G401 (cell line): ENCODE measurements around the gene ZSCAN20. TPM values are rescaled to one million over a fixed set of nuclear protein-coding genes. Genes with fewer than 3 reads are reported as not detected.
"Not testable (repeated sequence)": the region's sequence is repeated elsewhere in the genome, so short reads cannot be mapped to it uniquely, and the experiment has no call there.

Experiments used
- DNase-seq: peaks from one replicate; pipeline ENCODE4 v3.0.0-alpha.2; 2015; ENCODE audit warnings: low spot score
- in situ Hi-C: cut with HindIII; loops from 2 replicates; pipeline ENCODE4 v1.10.0; 2016; ENCODE audit warnings: low sequenced_read_pairs, mixed read lengths
- total RNA-seq: library from RNA; depleted of rRNA; stranded (reverse); fragments of >200 nt; shearing (Covaris generic); gene quantifications from 2 replicates; pipeline ENCODE4 v1.2.3, GENCODE V29; 2014

The ZSCAN20 gene
- total RNA-seq, 1 experiment from 2014 or later = 5.8 TPM

DNA sequence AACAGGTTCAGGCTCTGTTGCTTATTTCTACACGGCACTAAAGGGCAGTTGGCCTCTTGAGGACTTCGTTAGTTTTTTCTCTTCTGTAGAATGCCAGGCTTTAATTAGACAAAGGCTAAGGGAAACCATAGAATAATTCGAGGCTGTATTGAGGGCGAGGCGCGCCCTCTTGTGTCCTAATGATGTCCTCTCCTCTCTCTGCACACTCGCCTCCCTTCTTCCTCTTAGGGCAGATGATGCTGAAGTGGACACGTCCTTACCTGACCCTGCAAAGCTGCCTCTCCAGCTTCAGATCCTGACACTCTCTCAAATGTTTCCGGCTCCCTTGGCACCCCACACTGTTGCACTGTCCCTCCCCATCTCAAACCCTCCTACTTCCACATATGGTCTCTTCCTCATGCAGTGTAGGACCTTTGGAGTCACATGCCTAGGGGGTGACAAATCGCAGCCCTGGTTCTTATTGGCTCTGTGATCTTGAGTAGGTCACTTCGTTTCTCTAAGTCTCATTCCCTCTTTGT is 1.9 kb upstream of the ZSCAN20 start:
- in situ Hi-C loops = no loop called here
- peak; percentile 97 for DNase-seq

DNA sequence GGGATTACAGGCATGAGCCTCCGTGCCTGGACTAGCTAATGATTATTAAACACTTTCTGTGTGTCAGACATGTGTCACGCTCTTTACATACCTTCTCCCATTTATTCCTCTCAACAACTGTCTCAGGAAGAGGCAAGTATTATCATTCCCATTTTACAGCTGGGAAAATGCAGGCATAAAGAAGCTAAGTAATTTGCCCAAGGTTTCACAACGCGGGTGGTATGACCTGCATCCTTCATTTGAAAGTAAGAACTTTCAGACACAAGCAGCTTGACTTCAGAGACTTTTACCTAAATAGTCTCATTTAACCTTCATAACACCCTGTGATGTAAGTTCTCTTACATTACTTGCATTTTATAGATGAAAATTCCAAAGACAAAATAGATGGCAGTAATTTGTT is 1.0 kb upstream of the ZSCAN20 start:
- in situ Hi-C loops = no loop called here
- DNase-seq = peak; percentile 2

DNA sequence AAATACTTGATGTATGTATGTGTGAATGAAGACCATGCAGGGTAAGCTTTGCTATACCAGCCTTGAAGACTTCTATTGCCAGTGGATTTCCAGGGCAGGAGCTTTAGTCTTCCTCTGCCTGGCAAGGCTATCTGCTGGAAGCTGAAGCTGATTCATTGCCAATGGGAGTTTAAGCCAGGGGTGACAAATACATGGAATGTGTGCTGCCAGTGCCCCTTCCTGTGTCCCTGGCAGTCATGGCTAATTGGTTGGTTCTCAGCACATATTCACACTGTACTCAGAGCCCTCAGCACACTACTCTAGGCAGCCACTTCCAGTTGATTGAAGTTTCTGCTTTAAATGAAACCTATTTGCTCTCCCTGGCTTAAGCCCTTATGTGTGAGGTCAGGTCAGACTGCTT is 1.5 kb downstream of the ZSCAN20 start:
- in situ Hi-C loops = no loop called here
- no peak for DNase-seq

DNA sequence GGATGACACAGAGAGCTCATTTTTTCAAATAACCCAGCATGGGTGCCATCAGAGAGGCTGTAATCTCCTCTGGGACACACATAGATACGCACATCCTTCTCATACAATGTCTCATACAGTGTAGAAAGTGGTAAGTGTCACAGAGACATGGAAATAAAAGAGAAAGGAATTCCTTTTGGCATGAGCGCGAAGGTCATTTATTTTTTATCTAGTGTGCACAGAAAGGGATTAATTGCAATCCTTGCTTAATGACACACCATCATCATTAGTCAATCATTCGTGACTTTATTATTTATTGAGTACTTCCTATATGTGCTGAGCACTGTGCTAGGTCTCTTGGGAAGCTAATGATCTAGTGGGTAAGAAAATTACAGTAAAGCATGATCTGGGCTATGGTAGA is 5.0 kb downstream of the ZSCAN20 start:
- in situ Hi-C loops = no loop called here
- DNase-seq = no peak

DNA sequence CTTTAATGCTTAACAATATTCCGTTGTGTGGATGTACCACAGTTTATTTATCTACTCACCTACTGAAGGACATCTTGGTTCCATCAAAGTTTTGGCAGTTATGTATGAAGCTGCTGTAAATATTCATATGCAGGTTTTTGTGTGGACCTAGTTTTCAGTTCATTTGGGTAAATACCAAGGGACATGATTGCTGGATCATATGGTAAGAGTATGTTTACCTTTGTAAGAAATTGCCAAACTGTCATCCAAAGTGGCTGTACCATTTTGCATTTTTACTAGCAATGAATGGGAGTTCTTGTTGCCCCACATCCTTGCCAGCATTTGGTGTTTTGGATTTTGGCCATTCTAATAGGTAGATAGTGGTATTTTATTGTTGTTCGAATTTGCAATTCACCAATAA is 10.0 kb downstream of the ZSCAN20 start:
- no peak for DNase-seq
- in situ Hi-C loops = no loop called here

DNA sequence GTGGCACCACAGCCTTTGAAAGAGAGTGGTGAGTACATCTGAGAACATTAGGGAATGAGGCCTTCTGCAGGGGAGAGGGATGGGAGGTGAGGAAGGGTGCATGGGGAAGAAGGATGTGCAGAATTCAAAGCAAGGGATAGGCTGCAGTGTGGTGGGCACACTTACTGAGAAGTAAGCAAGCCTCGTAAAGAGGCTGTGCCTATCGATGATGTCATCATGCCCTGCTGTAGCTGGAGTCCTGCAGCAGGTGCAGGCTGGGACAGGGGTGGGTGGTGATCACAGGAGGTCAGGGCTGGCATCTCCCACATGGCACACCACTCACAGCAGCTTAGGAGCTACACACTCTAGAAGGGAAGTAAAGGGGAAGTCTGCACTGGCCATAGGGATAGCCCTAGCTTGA is 16.2 kb downstream of the ZSCAN20 start:
- in situ Hi-C loops = no loop called here
- no peak for DNase-seq

DNA sequence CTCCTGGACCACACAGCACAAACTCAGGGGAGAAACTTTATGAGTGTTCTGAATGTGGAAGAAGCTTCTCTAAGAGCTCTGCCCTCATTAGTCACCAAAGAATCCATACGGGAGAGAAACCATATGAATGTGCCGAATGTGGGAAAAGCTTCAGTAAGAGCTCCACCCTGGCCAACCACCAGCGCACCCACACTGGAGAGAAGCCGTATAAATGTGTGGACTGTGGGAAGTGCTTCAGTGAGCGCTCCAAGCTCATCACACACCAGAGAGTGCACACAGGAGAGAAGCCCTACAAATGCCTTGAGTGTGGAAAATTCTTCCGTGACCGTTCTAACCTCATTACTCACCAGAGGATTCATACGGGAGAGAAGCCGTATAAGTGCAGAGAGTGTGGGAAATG is 22.5 kb downstream of the ZSCAN20 start:
- in situ Hi-C loops = no loop called here
- no peak for DNase-seq

DNA sequence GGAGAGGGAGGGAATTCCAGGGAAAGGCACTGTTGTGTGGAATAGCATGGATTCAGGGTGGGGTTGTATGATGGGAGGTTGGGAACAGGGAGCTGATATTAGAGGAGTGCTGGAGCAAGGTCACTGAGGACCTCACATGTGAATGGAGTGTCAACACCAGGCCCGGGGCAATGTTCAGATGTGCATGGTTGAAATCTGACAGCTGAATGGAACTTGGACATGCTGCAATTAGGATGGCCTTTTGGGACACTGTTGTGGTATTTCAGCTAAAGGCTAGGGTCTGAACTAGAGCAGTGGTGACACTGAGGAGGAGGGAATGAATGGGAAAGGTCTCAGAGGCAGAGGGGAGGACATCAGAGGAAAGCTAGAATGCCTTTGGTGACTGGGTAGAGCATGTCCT is 25.0 kb downstream of the ZSCAN20 start:
- no peak for DNase-seq
- in situ Hi-C loops = no loop called here

DNA sequence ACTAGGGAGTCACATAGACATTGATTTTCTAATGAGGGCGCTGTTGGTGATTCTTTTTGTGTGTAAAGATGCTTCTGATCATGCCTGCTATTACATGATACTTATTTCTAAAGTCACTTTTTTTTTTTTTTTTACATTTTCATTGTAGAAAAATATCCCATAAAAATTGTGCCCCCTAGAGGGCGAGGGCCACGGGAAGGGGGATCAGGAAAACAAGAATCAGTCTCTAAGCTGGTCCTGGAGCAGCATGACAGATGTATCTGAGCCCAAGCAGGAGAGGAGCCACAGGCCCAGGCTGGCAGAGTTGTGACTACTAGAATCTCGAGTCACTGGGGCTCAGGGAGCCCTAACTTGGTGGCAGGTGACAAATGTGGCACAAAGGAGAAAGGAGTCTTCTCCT is 28.1 kb downstream of the ZSCAN20 start:
- no peak for DNase-seq
- in situ Hi-C loops = no loop called here

DNA sequence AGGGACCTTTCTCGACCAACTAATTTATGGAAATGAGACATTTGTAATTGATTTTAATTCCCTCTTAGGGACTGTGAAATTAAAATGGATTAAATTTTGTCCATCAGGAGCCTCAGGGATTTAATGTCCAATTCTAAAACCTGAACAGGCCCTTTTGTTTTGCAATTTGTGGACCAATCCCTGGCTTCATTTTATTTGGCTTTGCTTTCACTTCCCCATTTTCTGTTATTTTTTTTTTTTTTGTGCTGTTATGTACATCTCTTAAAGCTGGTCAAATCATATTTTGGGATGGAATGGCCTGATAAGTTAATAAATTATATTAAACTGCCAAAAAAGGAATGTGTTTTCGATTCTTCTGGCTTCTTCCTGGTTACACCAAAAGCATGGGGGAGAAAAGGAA is 28.9 kb downstream of the ZSCAN20 start:
- in situ Hi-C loops = no loop called here
- DNase-seq = no peak

DNA sequence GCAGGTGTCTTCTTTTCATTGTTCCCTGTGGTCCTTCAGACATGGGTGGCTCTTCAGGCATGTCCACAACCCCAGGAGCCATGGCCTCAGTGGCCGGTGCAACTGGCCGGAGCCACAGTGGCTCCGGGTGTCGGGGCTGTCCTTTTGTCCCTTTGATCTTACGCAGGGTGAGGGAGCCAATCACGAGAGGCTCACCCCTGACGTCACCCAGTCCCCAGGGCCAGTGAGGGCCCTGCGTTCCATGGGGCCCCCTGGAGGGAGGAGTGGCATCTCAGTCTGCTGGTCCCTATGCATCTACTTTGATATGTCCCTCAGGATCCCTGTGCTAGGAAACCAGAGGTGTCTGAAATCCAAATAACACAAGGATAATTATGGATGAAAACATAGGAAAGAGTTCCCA is 29.3 kb downstream of the ZSCAN20 start:
- in situ Hi-C loops = no loop called here
- no peak for DNase-seq

DNA sequence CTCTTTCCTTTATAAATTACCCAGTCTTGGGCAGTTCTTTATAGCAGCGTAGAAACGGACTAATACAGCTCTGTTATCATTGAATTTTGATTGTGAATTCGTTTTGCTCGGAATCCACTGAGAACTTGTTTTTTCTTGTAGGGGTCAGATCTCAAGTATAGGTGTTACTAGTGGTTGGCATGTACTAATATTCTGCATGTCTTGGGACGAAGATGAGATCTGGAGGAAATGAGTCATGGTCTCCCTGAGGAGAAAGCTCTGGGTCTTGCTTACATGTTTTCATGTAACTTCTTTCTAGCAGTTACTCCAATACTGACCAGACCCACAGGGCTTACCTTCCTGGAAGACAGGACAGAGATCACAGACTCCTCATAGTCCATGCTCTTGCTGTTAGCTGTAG is 30.3 kb downstream of the ZSCAN20 start:
- no peak for DNase-seq
- in situ Hi-C loops = no loop called here

DNA sequence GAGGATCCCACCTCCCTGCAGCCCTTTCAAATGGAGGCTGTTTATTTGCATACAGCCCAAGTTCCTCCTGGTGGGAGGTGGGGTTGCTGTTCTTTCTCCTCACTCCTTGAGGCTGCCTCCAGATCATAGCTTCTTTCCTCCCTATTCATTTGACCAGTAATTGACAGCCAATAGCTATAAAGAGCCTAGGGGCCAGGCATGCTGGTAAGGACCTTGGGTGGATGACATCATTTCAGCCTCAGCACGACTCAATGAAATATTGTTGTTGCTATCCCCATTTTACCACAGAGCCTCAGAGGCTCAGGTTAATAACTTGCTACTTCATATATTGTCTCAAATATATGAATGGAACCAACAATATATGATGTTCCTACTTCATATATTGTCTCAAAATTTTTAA is 31.1 kb downstream of the ZSCAN20 start:
- in situ Hi-C loops = no loop called here
- no peak for DNase-seq

DNA sequence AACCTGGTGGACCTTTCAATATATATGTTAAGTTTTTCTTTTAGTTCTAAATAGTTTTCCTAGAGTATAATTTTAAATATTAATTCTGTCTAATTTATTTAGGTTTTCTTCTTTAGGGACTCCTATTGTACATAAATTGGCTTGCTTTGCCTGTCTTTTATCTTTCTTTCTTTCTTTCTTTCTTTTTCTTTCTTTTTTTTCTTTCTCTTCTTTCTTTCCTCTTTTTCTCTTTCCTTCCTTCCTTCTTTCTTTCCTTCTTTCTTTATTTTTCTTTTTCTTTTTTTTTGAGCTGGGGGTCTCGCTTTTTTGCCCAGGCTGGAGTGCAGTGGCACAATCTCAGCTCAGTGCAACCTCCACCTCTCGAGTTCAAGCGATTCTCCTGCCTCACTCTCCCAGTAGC is 35.2 kb downstream of the ZSCAN20 start:
- in situ Hi-C loops = no loop called here
- no peak for DNase-seq

DNA sequence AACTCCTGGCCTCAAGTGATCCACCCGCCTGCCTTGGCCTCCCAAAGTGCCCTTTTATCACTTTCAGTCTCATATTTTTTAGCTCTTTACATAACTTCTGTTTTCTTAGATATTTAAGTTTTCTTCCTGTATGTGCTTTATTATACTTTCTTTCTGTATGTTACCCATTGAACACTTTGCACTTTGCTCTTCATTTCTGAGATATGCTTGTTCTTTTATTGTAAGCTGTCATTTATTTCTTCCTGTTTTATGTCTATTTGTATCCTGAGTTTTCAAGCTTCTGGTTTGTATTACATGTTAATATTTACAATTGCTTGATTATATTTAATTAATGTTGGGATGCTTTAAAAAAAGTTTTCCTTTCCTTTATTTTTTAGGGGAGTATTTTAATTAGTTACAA is 35.7 kb downstream of the ZSCAN20 start:
- in situ Hi-C loops = no loop called here
- DNase-seq = no peak

DNA sequence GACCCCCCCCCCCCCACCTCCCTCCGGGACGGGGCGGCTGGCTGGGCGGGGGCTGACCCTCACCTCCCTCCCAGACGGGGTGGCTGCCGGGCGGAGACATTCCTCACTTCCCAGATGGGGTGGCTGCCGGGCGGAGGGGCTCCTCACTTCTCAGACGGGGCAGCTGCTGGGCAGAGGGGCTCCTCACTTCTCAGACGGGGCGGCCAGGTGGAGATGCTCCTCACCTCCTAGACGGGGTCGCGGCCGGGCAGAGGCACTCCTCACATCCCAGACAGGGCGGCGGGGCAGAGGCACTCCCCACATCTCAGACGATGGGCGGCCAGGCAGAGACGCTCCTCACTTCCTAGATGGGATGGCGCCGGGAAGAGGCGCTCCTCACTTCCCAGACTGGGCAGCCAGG is 36.8 kb downstream of the ZSCAN20 start:
- not testable (repeated sequence) for DNase-seq

DNA sequence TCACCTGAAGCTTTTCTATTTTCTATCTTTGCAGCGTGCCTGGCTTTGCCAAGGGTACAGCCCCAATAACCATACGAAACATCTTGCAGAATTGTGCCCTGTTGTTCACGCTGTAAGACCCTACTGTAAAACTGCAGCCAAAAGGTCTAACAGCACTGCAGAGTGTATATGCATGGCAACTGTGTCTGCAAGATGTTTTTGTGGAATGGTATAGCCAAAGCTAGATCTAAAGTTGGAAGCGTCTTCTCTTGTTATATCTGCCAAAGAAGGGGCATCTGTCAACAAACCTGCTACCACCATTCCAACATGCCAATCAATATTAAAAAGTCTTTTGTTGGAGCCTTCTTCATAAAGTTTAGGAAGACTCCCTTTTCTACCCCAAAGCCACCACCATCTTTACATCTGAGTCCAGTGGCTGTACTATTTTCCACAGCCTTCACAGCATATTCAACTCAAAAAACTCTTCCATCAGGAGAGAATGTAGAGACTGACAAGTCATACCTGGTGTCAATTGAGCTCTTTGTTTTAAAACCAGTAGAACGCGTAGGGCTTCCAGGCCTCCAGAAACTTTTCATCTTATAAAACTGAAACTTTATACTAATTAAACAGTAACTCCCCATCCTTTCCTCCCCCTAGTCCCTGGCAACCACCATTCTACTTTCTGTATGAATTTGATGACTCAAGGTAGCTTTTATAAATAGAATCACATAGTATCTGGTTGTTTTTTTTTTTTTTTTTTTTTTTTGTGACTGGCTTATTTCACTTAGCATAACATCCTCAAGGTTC is 40.0 kb downstream of the ZSCAN20 start:
- in situ Hi-C loops = no loop called here
- no peak for DNase-seq

More for the DNA sequence above, 36.8 kb downstream of the ZSCAN20 start:
- in situ Hi-C loops = not testable (repeated sequence)

DNA sequence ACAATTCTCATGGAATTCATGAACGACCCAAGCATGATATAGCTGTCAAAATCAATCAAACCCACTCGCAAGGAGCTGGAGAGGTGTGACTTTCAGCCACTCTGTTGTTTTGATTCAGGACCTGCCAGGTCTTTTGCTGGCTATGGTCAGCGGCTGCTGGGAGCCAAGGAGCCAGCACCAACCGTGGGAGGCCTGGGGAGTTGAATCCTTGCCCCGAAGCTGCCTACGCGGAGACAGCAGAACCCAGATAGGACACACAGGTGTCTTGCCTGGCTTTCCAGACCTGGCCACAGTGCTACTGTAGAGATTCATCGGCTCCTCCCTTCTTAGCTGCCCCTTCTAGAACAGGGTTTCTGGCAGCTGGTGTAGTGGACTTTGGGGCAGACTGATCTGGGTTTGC is 42.7 kb downstream of the ZSCAN20 start:
- in situ Hi-C loops = no loop called here
- peak; percentile 69 for DNase-seq

DNA sequence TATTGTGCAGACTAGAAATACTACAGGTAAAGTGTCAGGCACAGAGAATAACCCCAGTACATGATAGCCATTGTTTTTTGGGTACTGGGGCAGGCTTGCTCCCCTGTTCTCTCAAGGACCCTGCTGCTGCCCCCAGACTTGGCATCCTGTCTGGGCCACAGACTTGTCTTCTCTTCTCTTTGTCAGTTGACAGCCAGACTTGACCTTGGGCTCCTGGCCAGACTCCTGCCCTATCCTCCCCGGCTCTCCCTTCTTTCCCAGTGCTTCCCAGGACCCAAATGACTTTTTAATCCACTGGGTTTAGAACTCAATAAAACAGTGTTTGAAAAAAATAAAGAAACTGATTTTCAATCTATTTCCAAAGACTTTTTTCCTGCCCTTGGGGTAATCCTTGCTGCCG is 43.2 kb downstream of the ZSCAN20 start:
- DNase-seq = no peak
- in situ Hi-C loops = no loop called here

DNA sequence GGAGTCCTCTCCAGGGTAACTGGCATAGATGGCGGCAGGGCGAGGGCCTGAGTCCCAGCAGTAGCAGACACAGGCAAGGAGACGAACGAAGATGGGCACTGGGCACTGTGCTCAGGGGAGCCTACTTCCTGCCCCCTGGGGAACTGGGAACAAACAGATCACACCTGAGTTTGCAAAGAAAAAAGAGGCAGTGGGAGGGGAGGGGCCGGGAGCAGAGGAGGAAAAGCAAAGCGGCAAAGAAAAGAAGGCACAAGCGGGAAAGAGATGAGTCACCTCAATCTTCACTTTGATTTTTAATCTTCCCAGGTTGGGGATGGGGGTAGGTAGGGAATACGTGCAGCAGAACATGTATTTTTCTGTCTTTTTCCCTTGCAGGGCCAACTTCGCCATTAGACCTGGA is 44.0 kb downstream of the ZSCAN20 start:
- DNase-seq = no peak
- in situ Hi-C loops = no loop called here

DNA sequence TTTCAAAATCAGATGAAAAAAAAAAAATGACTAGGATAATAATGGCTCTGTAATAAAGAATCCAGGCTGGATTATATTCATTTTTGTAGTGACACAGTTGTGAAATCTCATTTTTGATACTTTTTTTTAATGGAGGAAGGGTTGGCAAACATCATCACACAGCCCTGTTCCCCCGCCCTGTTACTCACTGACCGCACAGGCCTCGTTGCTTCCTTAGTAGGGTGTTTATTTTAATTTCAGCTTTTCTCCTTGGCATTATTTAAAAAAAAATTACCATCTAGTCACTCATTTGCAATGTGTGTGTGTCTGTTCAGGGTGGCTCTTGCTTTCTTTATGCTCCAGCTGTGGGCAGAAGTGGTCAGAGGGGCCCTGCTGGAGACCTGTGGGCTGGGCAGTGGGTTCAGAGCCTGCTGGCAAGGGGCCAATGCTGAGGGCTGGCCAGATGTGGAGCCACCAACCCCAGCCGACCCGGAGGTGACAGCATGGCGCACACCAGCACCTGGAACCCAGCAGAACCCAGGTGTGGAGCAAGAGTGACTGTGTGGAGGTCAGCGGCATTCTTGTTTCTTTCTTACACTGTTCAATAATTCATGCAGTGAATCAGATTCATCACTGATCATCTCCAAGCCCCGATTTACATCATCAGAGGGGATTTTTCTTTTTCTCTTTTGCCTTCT is 44.6 kb downstream of the ZSCAN20 start:
- in situ Hi-C loops = no loop called here
- no peak for DNase-seq
